22Rv1 (cell line): ENCODE results near the gene WDFY1.

Source experiments
- ZFX ChIP-seq: fragments of 450-650 bp; IDR thresholded peaks from 2 replicates; pipeline ENCODE4 v1.6.1; 2017; ENCODE audit warnings: antibody characterized with exemption, borderline replicate concordance
- TF ChIP-seq, protein P1 (sequence below): fragments of 450-650 bp; IDR thresholded peaks from 2 replicates; pipeline ENCODE4 v1.5.1; 2017; ENCODE audit warnings: mild to moderate bottlenecking

DNA sequence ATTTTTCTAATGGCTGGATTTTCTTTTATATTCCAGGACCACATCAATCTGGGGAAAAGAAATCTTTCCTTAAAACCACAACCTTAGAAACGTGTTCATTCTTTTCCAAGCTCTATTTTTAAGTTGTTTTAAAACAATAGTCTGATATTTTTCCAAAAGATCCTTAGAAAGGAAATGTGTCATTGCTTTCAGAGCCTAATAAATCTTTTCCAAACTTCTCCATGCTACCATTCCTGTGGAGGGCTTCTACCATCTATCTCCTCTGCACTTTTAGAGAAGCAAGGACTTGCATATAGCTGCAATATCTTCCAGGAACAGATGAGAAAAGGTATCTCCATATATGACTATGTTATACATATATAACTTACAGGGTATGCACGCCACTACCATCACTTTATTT, 21.2 kb downstream of the WDFY1 start:
- TF ChIP-seq, protein P1, sequence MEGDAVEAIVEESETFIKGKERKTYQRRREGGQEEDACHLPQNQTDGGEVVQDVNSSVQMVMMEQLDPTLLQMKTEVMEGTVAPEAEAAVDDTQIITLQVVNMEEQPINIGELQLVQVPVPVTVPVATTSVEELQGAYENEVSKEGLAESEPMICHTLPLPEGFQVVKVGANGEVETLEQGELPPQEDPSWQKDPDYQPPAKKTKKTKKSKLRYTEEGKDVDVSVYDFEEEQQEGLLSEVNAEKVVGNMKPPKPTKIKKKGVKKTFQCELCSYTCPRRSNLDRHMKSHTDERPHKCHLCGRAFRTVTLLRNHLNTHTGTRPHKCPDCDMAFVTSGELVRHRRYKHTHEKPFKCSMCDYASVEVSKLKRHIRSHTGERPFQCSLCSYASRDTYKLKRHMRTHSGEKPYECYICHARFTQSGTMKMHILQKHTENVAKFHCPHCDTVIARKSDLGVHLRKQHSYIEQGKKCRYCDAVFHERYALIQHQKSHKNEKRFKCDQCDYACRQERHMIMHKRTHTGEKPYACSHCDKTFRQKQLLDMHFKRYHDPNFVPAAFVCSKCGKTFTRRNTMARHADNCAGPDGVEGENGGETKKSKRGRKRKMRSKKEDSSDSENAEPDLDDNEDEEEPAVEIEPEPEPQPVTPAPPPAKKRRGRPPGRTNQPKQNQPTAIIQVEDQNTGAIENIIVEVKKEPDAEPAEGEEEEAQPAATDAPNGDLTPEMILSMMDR = no peak
- TF ChIP-seq ZFX = no peak
